Loucy (cell line): ENCODE data around the gene CUX1.

Source experiments
- CTCF ChIP-seq: fragments of 200-600 bp; sonication (generic); conservative IDR thresholded peaks from 2 replicates; pipeline ENCODE4 v1.5.1; 2014; ENCODE audit warnings: mild to moderate bottlenecking, antibody characterized with exemption, low read length
- EZH2phosphoT487 ChIP-seq: fragments of 200-600 bp; IDR thresholded peaks from 2 replicates; pipeline ENCODE4 v1.6.1; 2018; ENCODE audit warnings: antibody characterized with exemption, mild to moderate bottlenecking, moderate library complexity, borderline replicate concordance

- no peak for TF ChIP-seq CTCF
- TF ChIP-seq EZH2phosphoT487, result no peak
Measured at GRCh38 chr7:101846800-101847538, 29.5 kb downstream of the CUX1 start.
